Smooth muscle cell (in vitro differentiated cells): Measurements from ENCODE around the gene LYRM2. TPM values are rescaled to one million over a fixed set of nuclear protein-coding genes. Genes with fewer than 3 reads are reported as not detected.

Experiments
- DNase-seq: peaks from one replicate; lab custom pipeline; 2025; ENCODE audit not compliant: unreplicated experiment; lab: John Stamatoyannopoulos, UW
- H2AFZ ChIP-seq: fragments of 200-600 bp; sonication (generic); 2 replicates; pipeline ENCODE4 v1.6.0; 2016; ENCODE audit warnings: antibody characterized with exemption, low read depth, mild to moderate bottlenecking
- H3F3A ChIP-seq: fragments of 200-600 bp; sonication (generic); 2 replicates; pipeline ENCODE4 v1.6.0; 2017; ENCODE audit warnings: antibody characterized with exemption, low read depth
- H3K27ac ChIP-seq: fragments of 200-600 bp; sonication (generic); 2 replicates; pipeline ENCODE4 v1.5.1; 2016; ENCODE audit warnings: low read depth, mild to moderate bottlenecking
- H3K27me3 ChIP-seq: fragments of 200-600 bp; sonication (generic); 2 replicates; pipeline ENCODE4 v1.6.1; 2016; ENCODE audit warnings: low read depth, mild to moderate bottlenecking
- H3K36me3 ChIP-seq: fragments of 200-600 bp; sonication (generic); 2 replicates; pipeline ENCODE4 v1.5.1; 2016; ENCODE audit warnings: low read depth
- H3K4me1 ChIP-seq: fragments of 200-600 bp; sonication (generic); 2 replicates; pipeline ENCODE4 v1.5.1; 2016; ENCODE audit warnings: low read depth
- H3K4me2 ChIP-seq: fragments of 200-600 bp; sonication (generic); 2 replicates; pipeline ENCODE4 v1.6.0; 2016; ENCODE audit warnings: mild to moderate bottlenecking
- H3K4me3 ChIP-seq: fragments of 200-600 bp; sonication (generic); 2 replicates; pipeline ENCODE4 v1.5.1; 2016; ENCODE audit warnings: mild to moderate bottlenecking
- H3K79me2 ChIP-seq: fragments of 200-600 bp; sonication (generic); 2 replicates; pipeline ENCODE4 v1.6.0; 2016; ENCODE audit warnings: low read depth, mild to moderate bottlenecking
- H3K9ac ChIP-seq: fragments of 200-600 bp; sonication (generic); 2 replicates; pipeline ENCODE4 v1.6.0; 2016; ENCODE audit warnings: low read depth
- H3K9me3 ChIP-seq: fragments of 200-600 bp; sonication (generic); replicated peaks from 2 replicates; pipeline ENCODE4 v1.5.1; 2016; ENCODE audit warnings: low read depth
- H4K20me1 ChIP-seq: fragments of 200-600 bp; sonication (generic); 2 replicates; pipeline ENCODE4 v1.6.0; 2016; ENCODE audit warnings: low read depth
- CTCF ChIP-seq: fragments of 200-600 bp; sonication (generic); IDR thresholded peaks from 2 replicates; pipeline ENCODE4 v1.5.1; 2017; ENCODE audit warnings: borderline replicate concordance, mild to moderate bottlenecking, antibody characterized with exemption; ENCODE audit not compliant: insufficient read depth, poor library complexity, severe bottlenecking
- WGBS: methylation state at CpG from one replicate; pipeline ENCODE4 v1.1.7; 2016; ENCODE audit warnings: low lambda C conversion rate; 5-methylcytosine and 5-hydroxymethylcytosine counted together
- polyA plus RNA-seq: library from polyadenylated mRNA; unstranded; fragments of >200 nt; fragmentation: Nextera tagmentation; extraction: Ambion mirVana; gene quantifications from 2 replicates; pipeline ENCODE4 v1.2.1, GENCODE V29; 2016
- total RNA-seq: library from RNA; depleted of rRNA; stranded (reverse); fragments of >200 nt; gene quantifications from 2 replicates; pipeline ENCODE4 v1.2.3, GENCODE V29; 2014

The LYRM2 gene
- total and polyA plus RNA-seq, 2 experiments from 2014 or later = 17.9 to 35.5 TPM

GRCh38 chr6:89559487-89559886 is 79.1 kb downstream of the LYRM2 start:
- Histone ChIP-seq H3F3A (no peaks in the 10 kb centered on the region), H3K4me2 (no peak overlapping the region), H3K27me3 (no peaks in the 10 kb centered on the region), H3K4me3 (no peak overlapping the region), H3K4me1 (peaks cover 23% of the 10 kb centered on the region), H3K27ac (no peak overlapping the region), H3K9me3 (no peaks in the 10 kb centered on the region), H4K20me1 (peaks cover 19% of the 10 kb centered on the region), H3K79me2 (no peaks in the 10 kb centered on the region), H2AFZ (no peak overlapping the region), H3K36me3 (no peaks in the 10 kb centered on the region), H3K9ac (no peak overlapping the region)
- 93% methylated on average over 1 of the region's 1 CpG for WGBS
- DNase-seq = no peak
- TF ChIP-seq CTCF = no peak

GRCh38 chr6:89555806-89556205 is 82.7 kb downstream of the LYRM2 start:
- Histone ChIP-seq H3K4me2 (no peak overlapping the region), H3K9me3 (no peaks in the 10 kb centered on the region), H3K36me3 (no peaks in the 10 kb centered on the region), H3K4me1 (peaks cover 6% of the 10 kb centered on the region), H3K27me3 (no peaks in the 10 kb centered on the region), H3K79me2 (no peaks in the 10 kb centered on the region), H3F3A (no peaks in the 10 kb centered on the region), H3K27ac (no peak overlapping the region), H4K20me1 (peaks cover 9% of the 10 kb centered on the region), H3K9ac (no peak overlapping the region), H3K4me3 (no peak overlapping the region), H2AFZ (no peak overlapping the region)
- WGBS = 31% methylated on average over 3 of the region's 3 CpGs
- TF ChIP-seq CTCF = no peak
- no peak for DNase-seq

GRCh38 chr6:89555031-89555430 is 83.5 kb downstream of the LYRM2 start:
- WGBS = 40% methylated on average over 1 of the region's 4 CpGs
- Histone ChIP-seq H3K9me3 (no peaks in the 10 kb centered on the region), H3K4me2 (no peak overlapping the region), H3K9ac (no peak overlapping the region), H3K36me3 (no peaks in the 10 kb centered on the region), H4K20me1 (peaks cover 6% of the 10 kb centered on the region), H3K79me2 (no peaks in the 10 kb centered on the region), H3K4me1 (peaks cover 6% of the 10 kb centered on the region), H3K27ac (no peak overlapping the region), H3K27me3 (no peaks in the 10 kb centered on the region), H3K4me3 (no peak overlapping the region), H2AFZ (no peak overlapping the region), H3F3A (no peaks in the 10 kb centered on the region)
- no peak for DNase-seq
- TF ChIP-seq CTCF = no peak

GRCh38 chr6:89554106-89554505 is 84.4 kb downstream of the LYRM2 start:
- no peak overlapping the region for H3K9ac ChIP-seq
- H3K27ac ChIP-seq = no peak overlapping the region
- H3K4me1 ChIP-seq = peaks cover 6% of the 10 kb centered on the region
- 93% methylated on average over 5 of the region's 5 CpGs for WGBS
- H3K79me2 ChIP-seq = no peaks in the 10 kb centered on the region
- H3K36me3 ChIP-seq = no peaks in the 10 kb centered on the region
- no peaks in the 10 kb centered on the region for H3K27me3 ChIP-seq
- no peak for DNase-seq
- TF ChIP-seq CTCF = no peak
- H3K4me3 ChIP-seq = no peak overlapping the region
- no peak overlapping the region for H3K4me2 ChIP-seq
- H3K9me3 ChIP-seq = no peaks in the 10 kb centered on the region
- H2AFZ ChIP-seq = no peak overlapping the region
- H3F3A ChIP-seq = no peaks in the 10 kb centered on the region
- H4K20me1 ChIP-seq = no peaks in the 10 kb centered on the region
